GM12892 (cell line): ENCODE data around the gene CPSF3.

ENCODE experiments used
- POLR2A ChIP-seq: IDR thresholded peaks from 2 replicates; pipeline ENCODE4 v1.6.1; 2011; ENCODE audit warnings: low read depth, low read length, control low read depth
- POLR2AphosphoS5 ChIP-seq: IDR thresholded peaks from 2 replicates; pipeline ENCODE4 v1.6.1; 2011; ENCODE audit warnings: low read depth, low read length, control low read depth
- TAF1 ChIP-seq: IDR thresholded peaks from 2 replicates; pipeline ENCODE4 v1.6.1; 2011; ENCODE audit warnings: low read depth, mild to moderate bottlenecking, control low read depth, low read length, borderline replicate concordance

DNA sequence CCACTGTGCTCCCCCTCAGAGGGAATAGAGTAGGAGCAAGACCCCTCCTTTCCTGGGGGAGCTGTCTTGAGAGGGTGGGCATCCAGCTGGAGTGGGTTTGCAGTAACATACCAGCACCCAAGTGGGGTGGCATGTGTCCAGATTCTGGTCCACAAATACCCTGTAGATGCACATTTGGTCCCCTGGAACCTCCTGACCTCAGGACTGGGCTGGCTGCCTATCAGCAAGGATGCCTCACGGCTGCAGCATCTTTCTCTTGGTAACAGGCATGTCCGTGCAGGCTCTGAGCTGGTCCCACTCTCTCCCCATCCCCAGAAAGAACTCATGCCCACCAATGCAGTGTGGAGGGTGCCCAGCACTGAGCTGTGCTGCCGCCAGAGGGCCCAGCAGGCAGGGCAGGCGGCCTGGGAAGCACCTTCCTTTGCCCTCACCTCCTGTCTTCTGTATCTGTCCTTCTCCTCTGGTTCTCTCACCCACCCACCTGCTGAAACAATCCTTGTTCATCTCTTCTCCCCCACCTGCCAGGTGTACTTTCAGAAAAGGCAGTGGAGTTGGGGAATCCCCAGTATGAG is 47.5 kb upstream of the CPSF3 start:
- no peak for TF ChIP-seq POLR2A
- no peak for TF ChIP-seq TAF1
- TF ChIP-seq POLR2AphosphoS5: no peak
